ENCODE results near the gene SSNA1. TPM values are rescaled to one million over a fixed set of nuclear protein-coding genes. Genes with fewer than 3 reads are reported as not detected.

The SSNA1 gene
- polyA plus RNA-seq, 1 donor from 2014 or later = 170 TPM

DNA sequence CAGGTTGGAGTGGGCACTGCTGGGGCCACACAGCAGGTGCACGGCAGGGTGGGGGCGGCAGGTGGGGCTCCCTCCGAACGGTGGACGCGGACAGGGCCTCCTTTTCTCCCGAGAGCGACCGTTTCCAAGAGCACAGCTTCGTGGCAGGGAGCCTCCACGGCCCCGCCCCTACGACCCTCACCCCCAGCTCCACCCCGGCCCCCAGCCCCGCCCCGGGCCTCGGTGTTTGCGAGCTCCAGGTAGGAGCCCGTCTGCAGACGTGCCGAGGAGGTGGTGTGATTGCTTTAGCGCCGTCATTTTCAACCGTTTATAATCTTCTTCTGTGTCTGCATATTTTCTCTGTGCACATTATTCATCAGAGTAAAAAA lies 40.7 kb upstream of the SSNA1 start:
- no peak overlapping the region for H2AFZ ChIP-seq (ENCODE audit: low read depth, low read length)
- H3K4me2 ChIP-seq (ENCODE audit: low read length) = no peak overlapping the region
- no peak overlapping the region for H3K27ac ChIP-seq (ENCODE audit: low read length)
- TF ChIP-seq, protein P1, sequence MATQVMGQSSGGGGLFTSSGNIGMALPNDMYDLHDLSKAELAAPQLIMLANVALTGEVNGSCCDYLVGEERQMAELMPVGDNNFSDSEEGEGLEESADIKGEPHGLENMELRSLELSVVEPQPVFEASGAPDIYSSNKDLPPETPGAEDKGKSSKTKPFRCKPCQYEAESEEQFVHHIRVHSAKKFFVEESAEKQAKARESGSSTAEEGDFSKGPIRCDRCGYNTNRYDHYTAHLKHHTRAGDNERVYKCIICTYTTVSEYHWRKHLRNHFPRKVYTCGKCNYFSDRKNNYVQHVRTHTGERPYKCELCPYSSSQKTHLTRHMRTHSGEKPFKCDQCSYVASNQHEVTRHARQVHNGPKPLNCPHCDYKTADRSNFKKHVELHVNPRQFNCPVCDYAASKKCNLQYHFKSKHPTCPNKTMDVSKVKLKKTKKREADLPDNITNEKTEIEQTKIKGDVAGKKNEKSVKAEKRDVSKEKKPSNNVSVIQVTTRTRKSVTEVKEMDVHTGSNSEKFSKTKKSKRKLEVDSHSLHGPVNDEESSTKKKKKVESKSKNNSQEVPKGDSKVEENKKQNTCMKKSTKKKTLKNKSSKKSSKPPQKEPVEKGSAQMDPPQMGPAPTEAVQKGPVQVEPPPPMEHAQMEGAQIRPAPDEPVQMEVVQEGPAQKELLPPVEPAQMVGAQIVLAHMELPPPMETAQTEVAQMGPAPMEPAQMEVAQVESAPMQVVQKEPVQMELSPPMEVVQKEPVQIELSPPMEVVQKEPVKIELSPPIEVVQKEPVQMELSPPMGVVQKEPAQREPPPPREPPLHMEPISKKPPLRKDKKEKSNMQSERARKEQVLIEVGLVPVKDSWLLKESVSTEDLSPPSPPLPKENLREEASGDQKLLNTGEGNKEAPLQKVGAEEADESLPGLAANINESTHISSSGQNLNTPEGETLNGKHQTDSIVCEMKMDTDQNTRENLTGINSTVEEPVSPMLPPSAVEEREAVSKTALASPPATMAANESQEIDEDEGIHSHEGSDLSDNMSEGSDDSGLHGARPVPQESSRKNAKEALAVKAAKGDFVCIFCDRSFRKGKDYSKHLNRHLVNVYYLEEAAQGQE (IDR thresholded peaks at IDR 0.05; ENCODE audit: borderline replicate concordance) = no peak
- TF ChIP-seq, protein P2, sequence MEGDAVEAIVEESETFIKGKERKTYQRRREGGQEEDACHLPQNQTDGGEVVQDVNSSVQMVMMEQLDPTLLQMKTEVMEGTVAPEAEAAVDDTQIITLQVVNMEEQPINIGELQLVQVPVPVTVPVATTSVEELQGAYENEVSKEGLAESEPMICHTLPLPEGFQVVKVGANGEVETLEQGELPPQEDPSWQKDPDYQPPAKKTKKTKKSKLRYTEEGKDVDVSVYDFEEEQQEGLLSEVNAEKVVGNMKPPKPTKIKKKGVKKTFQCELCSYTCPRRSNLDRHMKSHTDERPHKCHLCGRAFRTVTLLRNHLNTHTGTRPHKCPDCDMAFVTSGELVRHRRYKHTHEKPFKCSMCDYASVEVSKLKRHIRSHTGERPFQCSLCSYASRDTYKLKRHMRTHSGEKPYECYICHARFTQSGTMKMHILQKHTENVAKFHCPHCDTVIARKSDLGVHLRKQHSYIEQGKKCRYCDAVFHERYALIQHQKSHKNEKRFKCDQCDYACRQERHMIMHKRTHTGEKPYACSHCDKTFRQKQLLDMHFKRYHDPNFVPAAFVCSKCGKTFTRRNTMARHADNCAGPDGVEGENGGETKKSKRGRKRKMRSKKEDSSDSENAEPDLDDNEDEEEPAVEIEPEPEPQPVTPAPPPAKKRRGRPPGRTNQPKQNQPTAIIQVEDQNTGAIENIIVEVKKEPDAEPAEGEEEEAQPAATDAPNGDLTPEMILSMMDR (IDR thresholded peaks at IDR 0.05; ENCODE audit: poor library complexity, severe bottlenecking) = no peak
- TF ChIP-seq RAD21 (conservative IDR thresholded peaks at IDR 0.05) (no peak), POLR2AphosphoS5 (IDR thresholded peaks at IDR 0.05) (no peak), MXI1 (conservative IDR thresholded peaks at IDR 0.05; ENCODE audit: poor library complexity, severe bottlenecking) (no peak), EP300 (conservative IDR thresholded peaks at IDR 0.05; ENCODE audit: poor library complexity, severe bottlenecking) (no peak)
- H3K4me3 ChIP-seq (ENCODE audit: low read length) = no peak overlapping the region
- no peaks in the 10 kb centered on the region for H3K9me2 ChIP-seq (ENCODE audit: insufficient read depth, low read length)
- H3F3A ChIP-seq (ENCODE audit: insufficient read depth, low read length, poor library complexity, severe bottlenecking) = no peaks in the 10 kb centered on the region
- H3K9ac ChIP-seq (ENCODE audit: low read length) = no peak overlapping the region
- H3K27me3 ChIP-seq (ENCODE audit: insufficient read depth, low read depth, low read length) = peaks cover 14% of the 10 kb centered on the region
- H3K36me3 ChIP-seq (ENCODE audit: insufficient read depth, low read length) = no peaks in the 10 kb centered on the region
- H3K9me3 ChIP-seq (ENCODE audit: low read length) = no peaks in the 10 kb centered on the region
- no peaks in the 10 kb centered on the region for H4K20me1 ChIP-seq (ENCODE audit: insufficient read depth)
- no peaks in the 10 kb centered on the region for H3K79me2 ChIP-seq (replicated peaks; ENCODE audit: insufficient read depth, low read length)

DNA sequence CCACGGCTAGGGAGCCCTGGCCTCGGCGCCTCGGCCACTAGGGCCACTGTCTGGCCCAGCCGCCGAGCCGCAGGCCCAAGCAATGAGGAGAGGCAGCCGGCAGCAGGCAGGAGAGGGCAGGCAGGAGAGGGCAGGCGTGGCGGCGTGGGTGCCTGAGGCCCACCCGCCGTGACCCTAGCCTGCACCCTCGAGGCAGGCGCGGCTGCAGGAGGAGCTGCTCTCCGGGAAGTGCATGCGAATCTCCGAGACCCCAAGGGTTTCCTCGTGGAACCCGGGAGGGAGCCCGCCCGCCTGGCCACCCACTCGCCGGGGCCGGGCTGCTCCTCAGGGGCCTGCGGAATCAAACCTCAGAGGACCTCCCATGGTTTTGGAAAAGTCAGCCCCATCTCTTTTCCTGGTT lies 40.2 kb upstream of the SSNA1 start:
- Histone ChIP-seq H3K27me3 (ENCODE audit: insufficient read depth, low read depth, low read length) (peaks cover 9% of the 10 kb centered on the region), H4K20me1 (ENCODE audit: insufficient read depth) (no peaks in the 10 kb centered on the region), H3K79me2 (replicated peaks; ENCODE audit: insufficient read depth, low read length) (no peaks in the 10 kb centered on the region), H3F3A (ENCODE audit: insufficient read depth, low read length, poor library complexity, severe bottlenecking) (no peaks in the 10 kb centered on the region), H3K9me3 (ENCODE audit: low read length) (no peaks in the 10 kb centered on the region), H3K4me3 (ENCODE audit: low read length) (no peak overlapping the region), H2AFZ (ENCODE audit: low read depth, low read length) (no peak overlapping the region), H3K4me2 (ENCODE audit: low read length) (no peak overlapping the region), H3K9ac (ENCODE audit: low read length) (no peak overlapping the region), H3K27ac (ENCODE audit: low read length) (no peak overlapping the region), H3K36me3 (ENCODE audit: insufficient read depth, low read length) (no peaks in the 10 kb centered on the region), H3K9me2 (ENCODE audit: insufficient read depth, low read length) (no peaks in the 10 kb centered on the region)
- TF ChIP-seq MXI1 (conservative IDR thresholded peaks at IDR 0.05; ENCODE audit: poor library complexity, severe bottlenecking) = no peak
- TF ChIP-seq EP300 (conservative IDR thresholded peaks at IDR 0.05; ENCODE audit: poor library complexity, severe bottlenecking) = no peak
- no peak for TF ChIP-seq SMC3 (conservative IDR thresholded peaks at IDR 0.05; ENCODE audit: poor library complexity)
- TF ChIP-seq, protein P2 (IDR thresholded peaks at IDR 0.05; ENCODE audit: poor library complexity, severe bottlenecking) = no peak

All from neural cell (in vitro differentiated cells).